Islet precursor cell (in vitro differentiated cells): Measurements from ENCODE around the gene TMEM59L.

Source experiments
- DNase-seq: peaks from one replicate; pipeline ENCODE4 v3.0.0-alpha.2; 2018

Gene TMEM59L

DNA sequence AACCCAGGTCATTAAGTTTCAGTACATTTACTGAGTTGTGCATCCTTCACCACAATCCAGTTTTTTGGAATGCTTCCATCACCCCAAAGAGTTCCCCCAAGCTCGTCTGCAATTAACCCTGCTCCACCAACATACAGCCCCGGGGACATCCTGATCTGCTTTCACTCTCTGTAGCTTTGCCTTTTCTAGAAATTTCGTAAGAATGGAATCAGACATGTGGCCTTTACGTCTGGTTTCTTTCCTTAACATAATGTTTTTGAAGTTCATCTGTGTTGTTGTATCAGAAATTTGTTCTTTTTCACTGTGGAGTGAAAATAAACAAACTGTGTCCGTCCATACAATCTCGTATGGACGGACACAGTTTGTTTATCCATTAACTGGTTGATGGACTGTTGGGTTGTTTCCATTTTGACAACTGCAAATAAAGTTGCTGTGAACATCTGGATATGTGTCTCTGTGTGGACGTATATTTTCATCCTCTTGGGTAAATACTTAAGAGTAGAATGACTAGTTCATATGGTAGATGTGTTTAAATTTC, 27.1 kb downstream of the TMEM59L start:
- DNase-seq, result no peak

DNA sequence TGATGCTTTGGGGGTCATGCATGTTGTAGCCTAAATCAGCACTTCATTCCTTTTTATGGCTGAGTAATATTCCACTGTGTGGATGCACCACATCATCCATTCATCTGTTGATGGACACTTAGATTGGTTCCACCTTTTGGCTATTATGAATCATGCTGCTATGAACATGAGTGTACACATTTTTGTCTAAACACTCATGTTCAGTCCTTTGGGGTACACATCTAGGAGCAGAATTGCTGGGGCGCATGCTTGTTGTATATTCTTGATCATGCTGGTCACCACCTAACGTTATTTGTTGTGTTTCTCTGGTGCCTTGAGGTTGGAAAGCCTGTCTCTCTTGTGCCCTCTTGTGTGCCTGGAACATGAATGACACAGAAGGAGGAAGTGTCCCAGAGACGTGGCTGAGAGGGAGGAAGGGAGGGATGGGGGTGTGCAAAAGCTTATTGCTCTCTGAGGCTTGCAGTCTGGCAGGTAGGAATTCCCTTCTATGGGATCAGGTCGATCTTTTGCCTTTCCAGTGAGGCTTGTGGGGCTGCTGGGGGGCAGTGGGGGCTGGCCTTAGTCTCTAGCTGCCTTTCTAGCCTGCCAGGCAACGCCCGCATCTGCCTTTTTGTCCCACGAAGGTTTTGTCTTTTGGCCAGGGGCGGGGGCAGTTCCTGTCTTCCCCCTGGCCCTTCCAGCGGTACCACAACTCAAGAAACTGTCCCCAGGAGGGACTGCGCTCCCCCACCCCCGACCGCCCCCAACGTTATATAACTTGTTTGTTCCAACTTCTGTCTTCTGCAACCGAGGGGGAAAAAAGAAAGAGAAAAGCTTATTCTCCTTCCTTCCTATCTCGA, 31.7 kb downstream of the TMEM59L start:
- peak; percentile 61 for DNase-seq

DNA sequence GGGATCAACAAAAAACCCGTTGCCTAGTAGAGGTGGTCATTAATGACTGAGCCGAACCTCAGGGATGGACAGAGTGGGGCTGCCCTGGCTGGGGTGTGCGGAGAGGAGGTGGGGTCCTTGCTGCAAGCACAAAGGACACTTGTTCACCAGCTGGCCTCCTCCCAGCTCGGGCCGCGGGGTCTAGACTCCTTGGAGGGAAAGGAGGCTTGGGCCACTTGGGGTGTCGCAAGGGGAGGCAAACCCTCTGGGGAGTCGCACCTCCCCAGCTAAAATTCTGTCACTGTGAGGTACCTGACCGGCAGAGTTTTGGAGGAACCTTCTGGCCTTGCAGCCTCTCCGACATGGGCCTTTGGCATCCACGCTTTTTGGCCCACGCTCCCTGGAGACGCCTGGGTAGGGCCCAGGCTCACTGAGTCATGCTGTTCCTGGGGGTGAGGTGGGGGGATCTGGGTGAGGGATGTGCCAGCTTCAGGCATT, 32.4 kb downstream of the TMEM59L start:
- DNase-seq, result peak; percentile 48

DNA sequence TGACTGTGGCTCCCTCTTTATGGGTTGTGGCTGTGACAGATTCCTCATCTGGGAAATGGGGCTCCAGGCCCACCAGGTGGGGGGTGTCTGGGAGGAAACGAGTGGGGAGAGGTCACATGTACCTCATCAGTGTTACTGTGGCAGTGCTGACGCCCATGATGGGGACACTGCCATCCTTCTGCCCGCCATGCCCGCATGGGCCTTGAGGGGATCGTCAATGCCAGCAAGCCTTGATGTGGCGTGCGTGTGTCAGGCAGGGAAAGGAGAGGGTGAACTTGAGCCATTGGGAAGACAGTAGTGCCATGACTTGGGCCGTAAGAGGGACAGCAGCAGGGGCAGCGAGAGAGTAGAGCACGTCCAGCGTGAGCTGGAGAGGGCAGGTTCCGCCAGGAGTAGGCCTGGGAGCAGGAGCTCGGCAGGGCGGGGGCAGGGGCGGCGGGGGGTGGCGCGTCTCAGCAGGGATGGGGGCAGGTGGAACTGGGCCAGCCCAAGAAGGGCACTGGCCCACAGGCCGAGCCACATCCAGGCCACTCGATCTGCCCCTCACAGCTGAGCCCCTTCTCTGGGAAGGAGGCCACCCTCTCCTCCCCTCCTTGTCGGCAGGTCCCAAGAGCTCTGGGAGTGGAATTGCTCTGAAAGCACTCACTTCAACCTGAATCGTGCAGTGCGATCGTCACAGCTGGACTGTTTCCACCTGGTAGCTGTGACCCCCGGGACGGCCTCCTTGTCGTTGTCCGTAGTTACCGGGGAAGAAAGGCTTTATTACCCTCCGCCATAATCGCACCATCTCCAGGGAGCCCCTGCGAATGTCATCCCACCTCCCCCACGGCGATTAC, 34.1 kb downstream of the TMEM59L start:
- DNase-seq, result no peak

DNA sequence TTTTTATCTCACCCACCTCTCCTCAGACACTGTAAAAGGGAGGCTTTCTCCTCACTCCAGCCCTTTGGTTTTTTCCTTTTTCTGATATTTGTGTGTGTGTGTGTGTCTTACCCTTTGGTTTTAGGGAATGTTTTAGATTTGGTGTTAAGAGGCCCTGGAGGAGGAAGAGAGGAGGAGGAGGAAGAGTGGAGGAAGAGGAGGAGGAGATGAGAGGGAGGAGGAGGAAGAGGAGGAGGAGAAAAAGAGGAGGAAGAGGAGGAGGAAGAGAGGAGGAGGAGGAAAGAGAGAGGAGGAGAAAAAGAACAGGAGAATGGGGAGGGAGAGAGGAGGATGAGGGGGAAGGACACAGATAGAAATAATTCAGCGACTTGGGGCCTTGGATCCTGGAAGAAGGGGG, 34.7 kb downstream of the TMEM59L start:
- no peak for DNase-seq

DNA sequence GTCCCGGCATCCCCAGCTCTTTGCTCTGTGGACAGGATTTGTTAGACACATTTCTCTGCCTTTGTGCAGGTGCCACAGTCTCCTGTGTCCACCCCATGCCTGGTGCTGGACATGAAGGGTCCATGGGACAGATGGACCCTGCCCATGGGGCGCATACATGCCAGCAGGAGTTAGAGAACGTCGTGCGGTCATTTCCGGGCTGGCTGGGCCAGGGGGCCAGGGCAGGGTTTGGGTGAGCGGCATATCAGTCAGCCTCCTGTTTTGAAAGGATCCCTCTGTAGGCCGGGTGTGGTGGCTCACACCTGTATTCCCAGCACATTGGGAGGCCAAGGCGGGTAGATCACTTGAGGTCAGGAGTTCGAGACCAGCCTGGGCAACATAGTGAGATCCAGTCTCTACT, 35.1 kb downstream of the TMEM59L start:
- no peak for DNase-seq

DNA sequence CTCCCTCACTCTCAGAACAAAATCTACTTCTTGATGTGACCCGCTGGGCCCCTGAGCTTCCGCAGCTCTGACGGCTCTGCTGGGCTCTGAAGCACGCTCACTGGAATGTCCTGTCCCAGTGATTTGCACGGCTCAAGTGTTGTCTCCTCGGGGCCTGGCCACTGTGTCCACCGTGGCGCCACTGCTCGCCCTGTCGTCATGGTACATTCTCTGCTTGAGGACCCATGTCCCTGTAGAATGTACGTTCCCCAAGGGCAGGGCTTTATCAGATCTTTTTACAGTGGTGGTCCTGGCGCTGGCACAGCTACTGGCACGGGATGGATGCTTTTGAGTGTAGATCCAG, 36.3 kb downstream of the TMEM59L start:
- peak; percentile 54 for DNase-seq

DNA sequence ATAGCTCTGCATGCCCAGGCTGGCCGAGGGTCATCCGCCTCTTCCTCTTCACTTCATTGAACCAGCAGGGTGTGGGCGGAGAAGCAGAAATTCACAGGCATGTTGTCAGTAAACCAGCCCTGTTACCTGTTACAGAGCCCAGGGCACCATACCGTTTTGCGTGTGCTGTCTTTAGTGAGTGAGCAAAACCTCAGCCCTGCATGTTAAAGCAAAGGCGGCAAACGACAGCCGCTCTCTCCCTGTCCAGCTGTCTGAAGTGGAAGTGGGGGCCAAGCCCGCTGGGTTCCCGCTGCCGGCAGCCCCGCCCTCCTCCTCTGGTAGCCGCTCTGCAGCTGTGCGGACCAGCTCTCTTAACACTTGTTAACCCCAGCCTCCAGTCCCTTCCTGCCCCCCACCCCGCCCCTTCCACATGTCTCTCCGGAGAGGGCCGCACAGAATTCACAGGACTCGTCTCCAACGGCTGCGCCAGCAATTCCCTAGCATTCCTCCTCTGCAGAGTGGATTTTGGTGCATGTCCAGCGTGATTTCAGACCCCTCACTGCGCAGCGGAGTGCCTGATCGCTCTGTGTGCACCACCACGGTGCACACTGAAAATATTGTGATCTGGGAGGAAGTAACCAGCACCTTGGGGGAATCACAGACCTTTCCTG, 36.8 kb downstream of the TMEM59L start:
- DNase-seq, result peak; percentile 71

DNA sequence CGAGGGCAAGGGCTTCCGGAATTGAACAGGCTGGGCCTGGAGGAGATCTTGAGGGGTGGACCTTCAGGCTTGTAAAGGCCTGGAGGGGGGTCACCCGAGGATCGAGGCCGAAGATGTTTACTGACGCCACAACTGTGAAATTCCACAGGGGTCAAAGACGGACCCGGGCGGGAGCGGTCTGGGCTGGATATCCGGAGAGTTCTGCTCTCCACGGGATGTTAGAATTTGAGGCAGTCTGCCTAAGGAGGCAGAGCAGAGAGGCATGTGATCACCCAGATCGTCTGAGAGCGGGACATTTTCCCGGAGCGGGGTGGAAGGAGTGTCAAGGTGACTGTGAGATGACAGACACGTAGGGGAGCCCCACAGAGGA, 37.3 kb downstream of the TMEM59L start:
- peak; percentile 52 for DNase-seq

DNA sequence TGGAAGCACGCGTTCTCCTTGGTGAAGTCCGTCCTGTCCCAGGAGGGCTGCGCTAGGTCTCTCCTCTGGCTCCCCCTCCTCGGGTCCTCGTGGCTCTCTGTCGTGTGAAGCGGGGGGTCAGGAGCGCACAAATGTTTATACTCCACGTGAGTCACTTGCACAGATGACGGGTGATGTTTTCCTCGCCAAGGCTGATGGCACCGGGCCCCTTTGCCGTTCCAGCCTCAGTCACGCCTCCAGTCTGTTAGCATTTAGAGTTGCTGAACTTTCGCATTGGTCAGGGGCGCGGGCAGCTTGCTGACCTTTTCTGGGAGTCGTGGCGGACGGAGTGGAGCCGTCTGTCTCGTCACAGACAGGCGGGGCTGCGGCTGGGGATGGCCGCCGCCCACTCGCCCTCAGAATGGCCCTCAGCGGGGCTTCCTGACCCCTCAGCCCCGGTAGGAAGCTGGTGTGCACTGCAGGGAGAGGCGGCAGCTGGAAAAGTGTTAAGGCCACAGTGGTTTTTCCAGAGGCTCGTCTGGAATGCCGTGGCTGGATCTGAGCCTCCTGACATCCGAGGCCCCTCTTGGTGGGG, 37.9 kb downstream of the TMEM59L start:
- DNase-seq, result peak; percentile 56

DNA sequence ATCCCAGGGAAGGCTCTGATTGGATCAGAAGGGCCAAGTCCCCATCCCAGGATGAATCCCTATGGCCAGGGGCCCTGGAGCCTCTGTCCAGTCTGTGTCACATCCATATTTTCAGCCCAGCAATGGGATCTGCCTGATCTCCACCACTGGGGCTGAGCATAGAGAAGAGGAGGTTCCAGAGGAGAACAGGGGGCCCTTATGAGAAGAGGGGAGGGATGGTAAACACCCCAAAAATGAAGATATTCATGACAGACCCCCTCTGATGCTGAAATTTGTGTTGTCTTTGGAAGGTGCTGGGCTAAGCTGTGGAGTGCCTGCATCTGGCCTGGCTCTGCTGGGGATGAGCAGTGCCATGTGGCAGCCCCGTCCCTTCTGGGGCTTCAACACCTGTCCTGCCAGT, 38.6 kb downstream of the TMEM59L start:
- DNase-seq, result no peak

DNA sequence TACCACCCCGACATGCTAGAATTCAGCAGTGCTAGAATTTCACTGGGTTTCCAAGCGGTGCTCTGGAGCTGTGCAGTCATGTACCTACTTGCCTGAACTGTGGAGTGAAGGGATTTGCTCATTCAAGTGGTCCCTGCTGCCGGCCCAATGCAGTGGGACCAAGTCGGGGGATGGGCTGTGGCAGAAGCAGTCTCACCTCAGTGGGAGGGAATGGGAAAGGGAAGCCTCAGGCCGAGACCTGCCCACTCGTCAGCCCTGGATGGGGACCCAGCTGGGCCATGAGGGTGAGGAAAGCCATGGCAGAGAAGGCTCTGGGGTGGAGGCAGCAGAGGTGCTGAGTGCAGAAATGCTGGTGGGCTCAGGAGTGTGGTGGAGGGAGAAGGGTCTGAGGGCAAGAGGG, 39.1 kb downstream of the TMEM59L start:
- peak; percentile 46 for DNase-seq

DNA sequence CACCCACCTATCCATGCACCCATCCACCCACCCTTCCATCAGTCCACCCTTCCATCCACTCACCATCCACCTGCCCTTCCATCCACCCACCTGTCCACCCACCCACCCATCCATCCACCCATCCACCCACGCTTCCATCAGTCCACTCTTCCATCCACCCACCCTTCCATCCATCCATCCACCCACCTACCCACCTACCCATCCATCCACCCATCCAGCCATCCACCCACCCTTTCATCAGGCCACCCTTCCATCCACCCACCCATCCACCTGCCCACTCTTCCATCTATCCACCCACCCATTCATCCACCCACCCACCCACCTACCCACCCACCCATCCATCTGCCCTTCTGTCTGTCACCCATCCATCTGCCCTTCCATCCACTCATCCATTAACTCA, 41.2 kb downstream of the TMEM59L start:
- DNase-seq, result no peak

DNA sequence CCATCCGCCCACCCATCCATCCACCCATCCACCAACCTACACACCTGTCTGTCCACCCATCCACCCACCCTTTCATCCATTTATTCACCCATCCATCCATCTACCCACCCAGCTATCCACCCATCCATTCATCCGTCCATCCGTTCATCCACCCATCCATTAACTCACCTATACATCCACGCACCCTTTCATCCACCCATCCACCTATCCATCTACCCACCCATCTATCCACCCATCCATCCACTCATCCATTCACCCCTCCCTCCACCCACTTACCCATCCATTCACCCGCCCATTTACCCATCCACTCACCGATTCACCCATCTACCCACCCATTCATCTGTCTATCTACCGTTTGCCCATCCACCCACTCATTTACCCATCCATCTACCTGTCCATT, 41.8 kb downstream of the TMEM59L start:
- DNase-seq, result no peak

DNA sequence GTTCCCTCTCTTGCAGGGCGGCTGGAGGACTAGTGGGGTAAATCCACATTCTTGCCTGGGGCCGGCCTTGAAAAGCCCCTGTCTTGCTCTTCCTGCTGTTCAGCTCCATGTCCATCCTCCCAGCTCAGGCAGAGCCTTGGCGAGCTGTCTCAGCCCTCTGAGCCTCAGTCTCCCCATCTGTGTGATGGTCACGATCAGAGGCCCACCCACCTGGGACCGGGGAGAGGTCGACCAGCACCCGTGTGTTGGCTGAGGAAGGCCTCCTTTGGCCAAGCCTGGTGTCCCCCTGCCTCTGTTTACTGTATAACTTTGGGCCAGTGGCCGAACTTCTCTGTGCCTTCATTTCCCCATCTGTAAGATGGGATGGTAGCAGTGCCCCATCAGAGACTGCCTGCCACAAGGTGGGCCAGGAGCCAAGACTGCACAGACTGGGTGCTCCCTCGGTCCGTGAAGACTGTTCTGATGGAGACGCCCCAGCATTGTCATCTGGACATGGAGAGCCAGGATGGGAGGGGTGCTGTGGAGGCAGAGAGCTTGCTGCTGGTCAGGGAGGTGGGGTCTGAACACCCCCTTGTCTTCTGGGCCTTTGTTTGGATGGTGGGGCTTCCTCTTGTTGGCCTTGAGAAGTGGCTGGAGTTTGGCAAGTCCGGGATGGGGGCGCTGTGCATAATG, 42.6 kb downstream of the TMEM59L start:
- DNase-seq, result peak; percentile 45

DNA sequence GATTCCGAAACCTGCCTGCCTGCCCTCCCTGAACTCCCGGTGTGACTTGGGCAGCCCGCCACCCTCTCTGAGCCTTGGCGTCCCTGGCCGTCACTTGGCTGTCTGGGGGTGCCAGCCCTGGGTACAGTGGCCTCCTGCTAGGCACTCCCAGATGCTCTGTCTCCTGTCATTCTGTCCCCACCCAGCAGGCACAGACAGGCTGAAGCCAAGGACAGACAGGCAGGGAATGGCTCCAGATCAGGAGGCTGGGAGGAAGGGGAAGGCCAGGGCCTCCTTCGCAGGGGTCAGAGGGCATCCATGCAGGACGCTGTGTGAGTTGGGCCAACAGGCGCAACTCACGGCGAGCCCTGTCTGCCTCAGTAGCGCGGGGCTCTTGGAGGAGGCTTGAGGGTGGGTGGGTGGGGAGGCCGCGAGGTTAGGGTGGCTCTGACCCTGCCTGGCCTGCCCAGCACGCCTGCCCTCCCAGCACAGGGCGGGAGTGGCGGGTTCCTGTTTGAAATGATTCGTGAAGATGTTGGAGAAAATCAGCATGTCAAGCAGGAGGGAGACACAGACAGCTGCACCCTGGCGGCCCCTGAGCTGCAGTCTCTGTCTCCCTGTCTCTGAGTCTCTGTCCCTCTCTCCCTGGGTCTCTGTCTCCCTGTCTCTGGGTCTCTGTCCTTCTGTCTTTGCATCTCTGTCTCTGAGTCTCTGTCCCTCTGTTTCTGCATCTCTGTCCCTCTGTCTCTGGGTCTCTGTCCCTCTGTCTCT, 43.8 kb downstream of the TMEM59L start:
- DNase-seq, result peak; percentile 51

DNA sequence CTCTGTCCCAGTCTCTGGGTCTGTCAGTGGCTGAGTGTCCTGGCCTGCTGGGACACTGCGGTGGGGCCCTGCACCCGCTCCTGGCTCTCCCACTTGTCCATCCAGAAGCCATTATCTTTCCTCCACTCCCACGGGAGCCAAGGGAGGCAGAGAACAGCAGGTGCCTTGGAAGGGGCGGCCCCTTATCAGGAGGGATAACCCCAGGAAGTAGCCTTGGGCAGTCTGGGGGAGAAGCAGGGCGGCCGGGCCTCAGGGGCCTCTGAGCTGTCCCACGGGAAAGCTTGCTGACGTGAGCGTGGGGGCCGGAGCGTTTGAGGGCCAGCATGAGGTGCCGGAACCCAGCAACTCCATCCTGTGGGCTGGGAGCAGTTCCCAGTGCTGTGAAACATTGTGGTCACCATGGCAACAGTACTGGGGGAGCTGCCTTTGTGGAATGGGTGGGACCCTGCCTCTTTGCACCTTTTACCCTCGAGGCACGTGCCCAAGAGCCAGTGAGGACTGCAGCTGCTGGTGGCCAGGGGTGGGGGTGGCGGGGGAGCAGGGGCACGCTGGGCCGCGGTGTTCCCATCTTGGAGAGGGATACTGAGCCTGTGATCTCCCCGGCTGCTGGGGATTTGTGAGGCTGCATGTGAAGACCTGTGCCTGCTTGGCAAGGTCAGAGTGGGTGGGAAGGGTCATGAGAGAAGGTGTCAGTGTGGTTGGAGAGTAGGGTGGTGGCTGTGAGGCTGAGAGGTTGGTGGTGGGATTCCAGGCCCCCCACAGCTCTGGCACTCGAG, 45.1 kb downstream of the TMEM59L start:
- peak; percentile 72 for DNase-seq

DNA sequence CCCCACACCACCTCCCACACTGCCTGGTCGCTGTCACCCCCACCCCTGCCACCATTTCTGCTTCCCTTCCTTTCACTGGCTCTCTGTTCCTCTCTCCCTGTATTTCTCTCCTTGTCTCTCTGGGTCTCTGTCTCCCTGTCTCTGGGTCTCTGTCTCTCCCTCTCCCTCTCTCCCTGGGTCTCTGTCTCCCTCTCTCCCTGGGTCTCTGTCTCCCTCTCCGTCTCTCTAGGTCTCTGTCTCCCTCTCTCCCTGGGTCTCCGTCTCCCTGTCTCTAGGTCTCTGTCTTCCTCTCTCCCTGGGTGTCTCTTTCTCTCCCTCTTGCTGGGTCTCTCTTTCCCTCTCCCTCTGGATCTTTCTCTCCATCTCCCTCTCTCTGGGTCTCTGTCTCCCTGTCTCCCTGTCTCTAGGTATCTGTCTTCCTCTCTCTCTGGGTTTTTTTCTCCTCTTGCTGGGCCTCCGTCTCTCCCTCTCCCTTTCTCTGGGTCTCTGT, 45.7 kb downstream of the TMEM59L start:
- no peak for DNase-seq

DNA sequence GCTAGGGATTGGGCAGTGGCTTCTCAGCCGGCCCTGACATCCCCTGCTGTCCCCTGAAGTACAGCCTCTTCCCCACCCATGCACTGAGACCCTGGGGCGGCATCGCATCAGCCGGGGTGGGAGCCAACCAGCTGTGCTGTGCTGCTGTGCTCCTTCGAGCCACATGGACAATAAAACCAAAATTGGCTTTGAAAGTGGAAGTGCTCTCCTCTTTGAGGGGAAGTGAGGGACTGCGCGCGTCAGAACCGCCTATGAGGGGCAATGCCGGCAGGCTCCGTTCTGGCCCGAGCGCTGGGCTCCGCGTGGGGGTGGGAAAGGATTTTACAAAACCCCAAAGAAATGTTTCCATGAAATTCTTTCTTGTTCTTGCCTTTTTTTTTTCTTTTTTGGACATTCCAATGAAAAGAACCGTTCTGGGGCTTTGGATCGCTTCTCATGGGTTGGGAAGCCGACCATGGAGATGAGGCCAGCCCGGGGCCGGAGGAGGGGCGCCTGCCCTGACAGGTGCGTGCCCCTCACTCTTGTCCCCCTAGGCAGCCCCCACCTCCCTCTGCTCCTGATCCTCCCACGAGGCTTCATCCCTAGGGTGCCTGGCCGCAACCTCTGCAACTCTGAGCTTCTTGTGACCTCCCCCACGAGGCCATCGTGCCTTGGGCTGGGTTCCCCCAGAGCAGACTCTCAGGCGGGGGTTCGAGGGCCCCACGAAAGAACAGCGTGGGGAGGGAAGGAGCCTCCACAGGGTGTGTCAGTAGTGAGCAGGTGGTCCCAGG, 46.8 kb downstream of the TMEM59L start:
- DNase-seq, result peak; percentile 61
